ENCODE data around the gene BIRC2.

Gene BIRC2

GRCh38 chr11:102357116-102357515 lies 10.1 kb downstream of the BIRC2 start:
- H3K4me3 ChIP-seq (replicated peaks; ENCODE audit: low read depth, low read length) = no peak overlapping the region
- no peak for TF ChIP-seq CTCF (IDR thresholded peaks at IDR 0.05; ENCODE audit: low read length, missing control alignments)
- DNase-seq (ENCODE audit: low read depth) = no peak

- TF ChIP-seq CTCF (IDR thresholded peaks at IDR 0.05; ENCODE audit: low read length, missing control alignments) = no peak
- H3K4me3 ChIP-seq (replicated peaks; ENCODE audit: low read depth, low read length) = no peak overlapping the region
- no peak for DNase-seq (ENCODE audit: low read depth)
Observed at GRCh38 chr11:102359372-102359771, 12.4 kb downstream of the BIRC2 start.

- DNase-seq (ENCODE audit: low read depth) = no peak
- TF ChIP-seq CTCF (IDR thresholded peaks at IDR 0.05; ENCODE audit: low read length, missing control alignments) = no peak
Observed at GRCh38 chr11:102360681-102361080, 13.7 kb downstream of the BIRC2 start.

GRCh38 chr11:102361086-102362031 lies 14.3 kb downstream of the BIRC2 start:
- TF ChIP-seq CTCF (IDR thresholded peaks at IDR 0.05; ENCODE audit: low read length, missing control alignments) = no peak
- H3K4me3 ChIP-seq (replicated peaks; ENCODE audit: low read depth, low read length) = no peak overlapping the region
- no peak for DNase-seq (ENCODE audit: low read depth)

More at GRCh38 chr11:102360681-102361080, 13.7 kb downstream of the BIRC2 start:
- H3K4me3 ChIP-seq (replicated peaks; ENCODE audit: low read depth, low read length) = no peak overlapping the region

GRCh38 chr11:102364991-102365390 lies 18.0 kb downstream of the BIRC2 start:
- TF ChIP-seq CTCF (IDR thresholded peaks at IDR 0.05; ENCODE audit: low read length, missing control alignments) = no peak
- no peak overlapping the region for H3K4me3 ChIP-seq (replicated peaks; ENCODE audit: low read depth, low read length)
- DNase-seq (ENCODE audit: low read depth) = no peak

GRCh38 chr11:102367364-102367763 lies 20.4 kb downstream of the BIRC2 start:
- DNase-seq (ENCODE audit: low read depth) = peak; percentile 54
- TF ChIP-seq CTCF (IDR thresholded peaks at IDR 0.05; ENCODE audit: low read length, missing control alignments) = peak; percentile 17
- H3K4me3 ChIP-seq (replicated peaks; ENCODE audit: low read depth, low read length) = no peak overlapping the region

Measured in fibroblast of pulmonary artery (primary cell).